Measurements from ENCODE around the gene PRDM15. TPM values are rescaled to one million over a fixed set of nuclear protein-coding genes. Genes with fewer than 3 reads are reported as not detected.

Gene PRDM15
- total RNA-seq, 6 experiments from 2014 or later = 3.4 to 4.9 (median 4.0) TPM

- TF ChIP-seq, protein P1, sequence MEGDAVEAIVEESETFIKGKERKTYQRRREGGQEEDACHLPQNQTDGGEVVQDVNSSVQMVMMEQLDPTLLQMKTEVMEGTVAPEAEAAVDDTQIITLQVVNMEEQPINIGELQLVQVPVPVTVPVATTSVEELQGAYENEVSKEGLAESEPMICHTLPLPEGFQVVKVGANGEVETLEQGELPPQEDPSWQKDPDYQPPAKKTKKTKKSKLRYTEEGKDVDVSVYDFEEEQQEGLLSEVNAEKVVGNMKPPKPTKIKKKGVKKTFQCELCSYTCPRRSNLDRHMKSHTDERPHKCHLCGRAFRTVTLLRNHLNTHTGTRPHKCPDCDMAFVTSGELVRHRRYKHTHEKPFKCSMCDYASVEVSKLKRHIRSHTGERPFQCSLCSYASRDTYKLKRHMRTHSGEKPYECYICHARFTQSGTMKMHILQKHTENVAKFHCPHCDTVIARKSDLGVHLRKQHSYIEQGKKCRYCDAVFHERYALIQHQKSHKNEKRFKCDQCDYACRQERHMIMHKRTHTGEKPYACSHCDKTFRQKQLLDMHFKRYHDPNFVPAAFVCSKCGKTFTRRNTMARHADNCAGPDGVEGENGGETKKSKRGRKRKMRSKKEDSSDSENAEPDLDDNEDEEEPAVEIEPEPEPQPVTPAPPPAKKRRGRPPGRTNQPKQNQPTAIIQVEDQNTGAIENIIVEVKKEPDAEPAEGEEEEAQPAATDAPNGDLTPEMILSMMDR (IDR thresholded peaks at IDR 0.05) = no peak
- no peak overlapping the region for H3K27ac Mint-ChIP-seq
- no peaks in the 10 kb centered on the region for H3K4me1 Mint-ChIP-seq (ENCODE audit: low read depth)
- no peaks in the 10 kb centered on the region; the same call in 1 of the 2 replicates for H3K27me3 Mint-ChIP-seq (ENCODE audit: insufficient read depth)
- no peaks in the 10 kb centered on the region for H3K9me3 Mint-ChIP-seq
- H3K36me3 Mint-ChIP-seq (ENCODE audit: low read depth) = peaks cover 11% of the 10 kb centered on the region; the same call in 1 of the 2 replicates
- no peak for DNase-seq
- no peak overlapping the region for H3K4me3 Mint-ChIP-seq
These were observed 27.9 kb downstream of the PRDM15 start for GRCh38 chr21:41851090-41851790.

DNA sequence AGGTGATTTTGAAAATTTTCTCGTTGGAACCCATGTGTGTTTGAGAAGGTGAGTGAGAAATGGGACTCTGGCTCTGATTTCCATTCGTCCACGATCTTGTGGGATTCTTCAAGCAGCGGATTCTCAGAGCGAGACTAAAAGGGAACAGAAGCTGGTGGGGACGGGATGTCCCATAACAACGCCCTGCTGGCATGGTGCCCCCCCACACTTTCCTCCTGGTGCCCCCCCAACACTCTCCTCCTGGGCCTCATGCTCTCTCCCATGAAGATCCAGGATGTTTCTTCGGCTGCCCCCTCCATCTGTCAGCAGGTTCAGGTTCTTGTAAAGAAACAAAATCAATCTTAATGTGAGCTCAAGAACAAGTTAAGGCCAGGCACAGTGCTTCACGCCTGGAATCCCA lies 29.1 kb downstream of the PRDM15 start:
- H3K4me3 Mint-ChIP-seq = no peak overlapping the region
- no peaks in the 10 kb centered on the region; the same call in 1 of the 2 replicates for H3K27me3 Mint-ChIP-seq (ENCODE audit: insufficient read depth)
- H3K36me3 Mint-ChIP-seq (ENCODE audit: low read depth) = peaks cover 10% of the 10 kb centered on the region; the same call in 1 of the 2 replicates
- H3K4me1 Mint-ChIP-seq (ENCODE audit: low read depth) = no peaks in the 10 kb centered on the region
- TF ChIP-seq, protein P1 (IDR thresholded peaks at IDR 0.05) = no peak
- no peak overlapping the region for H3K27ac Mint-ChIP-seq
- no peaks in the 10 kb centered on the region for H3K9me3 Mint-ChIP-seq
- no peak for DNase-seq

- Mint-ChIP-seq H3K27ac (no peak overlapping the region), H3K9me3 (no peaks in the 10 kb centered on the region), H3K4me3 (no peak overlapping the region), H3K36me3 (ENCODE audit: low read depth) (peaks cover 5% of the 10 kb centered on the region; the same call in 1 of the 2 replicates), H3K27me3 (ENCODE audit: insufficient read depth) (no peaks in the 10 kb centered on the region; the same call in 1 of the 2 replicates), H3K4me1 (ENCODE audit: low read depth) (0 out of 2 replicates have a peak, but pooled peaks cover under 1% of the 10 kb centered on the region)
- TF ChIP-seq, protein P1 (IDR thresholded peaks at IDR 0.05) = no peak
- no peak for DNase-seq
These were observed 30.1 kb downstream of the PRDM15 start for GRCh38 chr21:41848958-41849580.

DNA sequence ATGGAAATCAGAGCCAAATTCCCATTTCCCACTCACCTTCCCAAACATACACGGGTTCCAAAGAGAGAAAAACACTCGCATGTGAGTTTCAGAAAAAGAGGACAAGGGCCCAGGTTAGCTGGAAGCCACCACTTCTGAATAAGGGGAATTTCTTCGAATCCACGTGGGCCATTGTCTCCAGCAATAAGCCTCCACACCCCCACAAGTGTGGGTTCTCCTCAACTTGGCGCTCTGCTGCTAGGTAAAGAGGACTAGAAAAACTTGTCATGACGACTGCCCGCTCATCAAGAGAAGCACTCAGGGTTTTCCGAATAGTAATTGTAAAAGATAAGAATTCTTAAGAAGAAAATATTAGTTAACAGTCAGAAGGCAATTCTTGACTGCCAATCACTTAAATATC lies 30.6 kb downstream of the PRDM15 start:
- no peaks in the 10 kb centered on the region; the same call in 1 of the 2 replicates for H3K27me3 Mint-ChIP-seq (ENCODE audit: insufficient read depth)
- 0 out of 2 replicates have a peak, but pooled peaks cover 4% of the 10 kb centered on the region for H3K4me1 Mint-ChIP-seq (ENCODE audit: low read depth)
- H3K9me3 Mint-ChIP-seq = no peaks in the 10 kb centered on the region
- no peak overlapping the region for H3K27ac Mint-ChIP-seq
- no peak overlapping the region for H3K4me3 Mint-ChIP-seq
- no peak for DNase-seq
- H3K36me3 Mint-ChIP-seq (ENCODE audit: low read depth) = peaks cover 7% of the 10 kb centered on the region; the same call in 1 of the 2 replicates
- TF ChIP-seq, protein P1 (IDR thresholded peaks at IDR 0.05) = no peak

DNA sequence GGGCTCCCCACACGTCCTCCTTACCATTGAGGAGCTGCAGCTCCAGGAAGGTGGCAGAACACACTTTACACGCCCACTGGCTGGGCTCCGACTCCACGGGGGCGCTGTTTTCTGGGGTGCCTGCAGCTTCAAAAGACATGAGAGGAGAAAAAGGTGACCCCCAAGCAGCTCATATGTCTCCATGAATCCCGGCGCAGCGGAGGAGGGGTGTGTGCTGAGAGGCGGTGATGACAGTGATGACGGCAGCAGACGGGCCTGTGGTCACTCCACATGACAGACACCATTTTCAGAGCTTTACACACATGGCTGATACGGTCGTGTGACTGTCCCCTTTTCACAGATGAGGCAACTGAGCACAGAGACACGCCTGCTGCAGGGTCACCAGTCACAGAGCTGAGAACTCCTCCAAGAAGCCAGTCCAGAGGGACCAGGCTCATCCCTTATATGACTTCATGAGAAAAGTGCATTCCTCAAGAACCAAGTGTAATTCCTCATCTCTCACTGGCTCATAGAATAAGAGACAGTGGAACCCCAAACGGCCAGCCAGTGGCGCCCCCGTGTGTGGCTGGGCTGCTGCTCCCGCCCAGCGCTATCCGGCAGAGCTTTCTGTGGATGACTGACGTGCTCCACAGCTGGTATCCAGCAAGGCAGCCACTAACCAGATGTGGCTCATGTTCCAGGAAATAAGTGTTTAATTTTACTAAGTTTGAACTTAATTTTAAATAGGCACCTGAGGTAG lies 31.9 kb downstream of the PRDM15 start:
- TF ChIP-seq, protein P1 (IDR thresholded peaks at IDR 0.05) = peak; percentile 11; the same call in 1 of the 2 replicates
- no peak for DNase-seq
- 0 out of 2 replicates have a peak, but pooled peaks cover 4% of the 10 kb centered on the region for H3K4me1 Mint-ChIP-seq (ENCODE audit: low read depth)
- no peaks in the 10 kb centered on the region for H3K9me3 Mint-ChIP-seq
- no peaks in the 10 kb centered on the region; the same call in 1 of the 2 replicates for H3K27me3 Mint-ChIP-seq (ENCODE audit: insufficient read depth)
- peaks cover 9% of the 10 kb centered on the region; the same call in 1 of the 2 replicates for H3K36me3 Mint-ChIP-seq (ENCODE audit: low read depth)
- no peak overlapping the region for H3K4me3 Mint-ChIP-seq
- no peak overlapping the region for H3K27ac Mint-ChIP-seq

Measured in HFFc6 (cell line).